CD4-positive, alpha-beta T cell (primary cell): ENCODE data around the gene SPNS3. TPM values are rescaled to one million over a fixed set of nuclear protein-coding genes. Genes with fewer than 3 reads are reported as not detected.

Experiments
- ATAC-seq: fragments of 200-7000 bp; cut with Tn5 transposase; one replicate; pipeline ENCODE4 v1.10.0; 2022; ENCODE audit warnings: mild to moderate bottlenecking; ENCODE audit not compliant: poor library complexity
- CTCF ChIA-PET: fragments of 350-600 bp; sonication (Branson Sonifier 250); formaldehyde crosslinking; loops from one replicate; lab custom pipeline; 2021; ENCODE audit warnings: antibody characterized with exemption, inconsistent platforms; lab: Charles Lee
- POLR2A ChIA-PET: fragments of 350-600 bp; sonication (Branson Sonifier 250); formaldehyde crosslinking; loops from one replicate; lab custom pipeline; 2021; ENCODE audit warnings: antibody characterized with exemption, inconsistent platforms; lab: Charles Lee
- DNase-seq, 14 experiments: peaks; one replicate each; pipeline ENCODE4 v3.0.0-alpha.2; 2013 to 2020; ENCODE audit warnings: mixed read lengths in 2 of 14
- H3K27ac ChIP-seq, 2 donors: one replicate each; pipeline versions ENCODE4 v1.5.1 to v1.7.0; 2013; ENCODE audit warnings: low read length in 2 of 2, low read depth in 1 of 2, mild to moderate bottlenecking in 1 of 2
- H3K27me3 ChIP-seq, 2 experiments: 1 replicate in 1 of 2; 2 replicates in 1 of 2; pipeline versions ENCODE4 v1.6.1 to v1.7.0; 2013; ENCODE audit warnings: low read length in 2 of 2, control low read depth in 1 of 2, mild to moderate bottlenecking in 1 of 2, moderate library complexity in 1 of 2; ENCODE audit not compliant: insufficient read depth in 2 of 2, control insufficient read depth in 1 of 2
- H3K36me3 ChIP-seq: one replicate; pipeline ENCODE4 v1.6.1; 2013; ENCODE audit warnings: low read length, control low read depth; ENCODE audit not compliant: insufficient read depth
- H3K4me1 ChIP-seq: one replicate; pipeline ENCODE4 v1.6.1; 2013; ENCODE audit warnings: low read length, control low read depth; ENCODE audit not compliant: insufficient read depth
- H3K4me3 ChIP-seq: one replicate; pipeline ENCODE4 v1.5.1; 2013; ENCODE audit warnings: mild to moderate bottlenecking, low read length, moderate library complexity
- H3K9me3 ChIP-seq, 2 experiments: 1 replicate in 1 of 2; 2 replicates in 1 of 2; pipeline versions ENCODE4 v1.6.1 to v1.7.0; 2013; ENCODE audit warnings: low read length in 2 of 2, mild to moderate bottlenecking in 2 of 2, control low read depth in 1 of 2, moderate library complexity in 1 of 2; ENCODE audit not compliant: control insufficient read depth in 1 of 2, insufficient read depth in 1 of 2
- H3K27ac Mint-ChIP-seq: one replicate; pipeline ENCODE4 v1.8.0; 2020; ENCODE audit warnings: mixed read lengths
- H3K27me3 Mint-ChIP-seq: one replicate; pipeline ENCODE4 v1.8.0; 2021; ENCODE audit warnings: mixed read lengths
- H3K36me3 Mint-ChIP-seq: one replicate; pipeline ENCODE4 v1.8.0; 2021; ENCODE audit warnings: low read depth, mixed read lengths
- H3K4me1 Mint-ChIP-seq: one replicate; pipeline ENCODE4 v1.8.0; 2021; ENCODE audit warnings: low read depth, mixed read lengths
- H3K4me3 Mint-ChIP-seq: one replicate; pipeline ENCODE4 v1.8.0; 2020; ENCODE audit warnings: mild to moderate bottlenecking, mixed read lengths
- H3K9me3 Mint-ChIP-seq: one replicate; pipeline ENCODE4 v1.8.0; 2020; ENCODE audit warnings: mixed read lengths
- intact Hi-C, 2 experiments: fragments of 100-400 bp; cut with DNase I in 1 of 2; cut with micrococcal nuclease in 1 of 2; formaldehyde crosslinking; loops; one replicate each; pipeline versions ENCODE4 v1.15.1 to v1.9.0; 2023 to 2025; cut with DNase I, micrococcal nuclease
- total RNA-seq, 174 experiments: library from RNA in 2 of 174; stranded (reverse) in 2 of 174; gene quantifications; one replicate each; pipeline ENCODE4 v1.2.3 and lab custom pipeline; 2021 to 2026
- TF ChIP-seq, protein P1 (sequence below): fragments of 200-600 bp; IDR thresholded peaks from one replicate; pipeline ENCODE4 v1.8.0; 2022; ENCODE audit warnings: antibody characterized with exemption, mild to moderate bottlenecking

The SPNS3 gene
- total RNA-seq, 2 experiments from 2014 or later, result 2.3 to 2.5 TPM

GRCh38 chr17:4511199-4511932 is 77.6 kb downstream of the SPNS3 start:
- Mint-ChIP-seq H3K27ac (no peak overlapping the region), H3K27me3 (no peaks in the 10 kb centered on the region), H3K4me1 (peaks cover 18% of the 10 kb centered on the region), H3K9me3 (no peaks in the 10 kb centered on the region), H3K36me3 (no peaks in the 10 kb centered on the region), H3K4me3 (no peak overlapping the region)
- intact Hi-C loops, result no loop called here
- Histone ChIP-seq H3K27ac (no peak overlapping the region), H3K4me3 (no peak overlapping the region), H3K4me1 (peaks cover 17% of the 10 kb centered on the region), H3K9me3 (no peaks in the 10 kb centered on the region), H3K27me3 (no peaks in the 10 kb centered on the region), H3K36me3 (no peaks in the 10 kb centered on the region)
- CTCF ChIA-PET, result no interaction called here
- ATAC-seq (no peak), DNase-seq (no peak)
- TF ChIP-seq, protein P1, sequence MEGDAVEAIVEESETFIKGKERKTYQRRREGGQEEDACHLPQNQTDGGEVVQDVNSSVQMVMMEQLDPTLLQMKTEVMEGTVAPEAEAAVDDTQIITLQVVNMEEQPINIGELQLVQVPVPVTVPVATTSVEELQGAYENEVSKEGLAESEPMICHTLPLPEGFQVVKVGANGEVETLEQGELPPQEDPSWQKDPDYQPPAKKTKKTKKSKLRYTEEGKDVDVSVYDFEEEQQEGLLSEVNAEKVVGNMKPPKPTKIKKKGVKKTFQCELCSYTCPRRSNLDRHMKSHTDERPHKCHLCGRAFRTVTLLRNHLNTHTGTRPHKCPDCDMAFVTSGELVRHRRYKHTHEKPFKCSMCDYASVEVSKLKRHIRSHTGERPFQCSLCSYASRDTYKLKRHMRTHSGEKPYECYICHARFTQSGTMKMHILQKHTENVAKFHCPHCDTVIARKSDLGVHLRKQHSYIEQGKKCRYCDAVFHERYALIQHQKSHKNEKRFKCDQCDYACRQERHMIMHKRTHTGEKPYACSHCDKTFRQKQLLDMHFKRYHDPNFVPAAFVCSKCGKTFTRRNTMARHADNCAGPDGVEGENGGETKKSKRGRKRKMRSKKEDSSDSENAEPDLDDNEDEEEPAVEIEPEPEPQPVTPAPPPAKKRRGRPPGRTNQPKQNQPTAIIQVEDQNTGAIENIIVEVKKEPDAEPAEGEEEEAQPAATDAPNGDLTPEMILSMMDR, result no peak
- POLR2A ChIA-PET, result interaction anchor here (0.7 kb wide), 1 partner anchor 31 kb away, joined by 3 read pairs; no protein-coding TSS in a partner anchor

DNA sequence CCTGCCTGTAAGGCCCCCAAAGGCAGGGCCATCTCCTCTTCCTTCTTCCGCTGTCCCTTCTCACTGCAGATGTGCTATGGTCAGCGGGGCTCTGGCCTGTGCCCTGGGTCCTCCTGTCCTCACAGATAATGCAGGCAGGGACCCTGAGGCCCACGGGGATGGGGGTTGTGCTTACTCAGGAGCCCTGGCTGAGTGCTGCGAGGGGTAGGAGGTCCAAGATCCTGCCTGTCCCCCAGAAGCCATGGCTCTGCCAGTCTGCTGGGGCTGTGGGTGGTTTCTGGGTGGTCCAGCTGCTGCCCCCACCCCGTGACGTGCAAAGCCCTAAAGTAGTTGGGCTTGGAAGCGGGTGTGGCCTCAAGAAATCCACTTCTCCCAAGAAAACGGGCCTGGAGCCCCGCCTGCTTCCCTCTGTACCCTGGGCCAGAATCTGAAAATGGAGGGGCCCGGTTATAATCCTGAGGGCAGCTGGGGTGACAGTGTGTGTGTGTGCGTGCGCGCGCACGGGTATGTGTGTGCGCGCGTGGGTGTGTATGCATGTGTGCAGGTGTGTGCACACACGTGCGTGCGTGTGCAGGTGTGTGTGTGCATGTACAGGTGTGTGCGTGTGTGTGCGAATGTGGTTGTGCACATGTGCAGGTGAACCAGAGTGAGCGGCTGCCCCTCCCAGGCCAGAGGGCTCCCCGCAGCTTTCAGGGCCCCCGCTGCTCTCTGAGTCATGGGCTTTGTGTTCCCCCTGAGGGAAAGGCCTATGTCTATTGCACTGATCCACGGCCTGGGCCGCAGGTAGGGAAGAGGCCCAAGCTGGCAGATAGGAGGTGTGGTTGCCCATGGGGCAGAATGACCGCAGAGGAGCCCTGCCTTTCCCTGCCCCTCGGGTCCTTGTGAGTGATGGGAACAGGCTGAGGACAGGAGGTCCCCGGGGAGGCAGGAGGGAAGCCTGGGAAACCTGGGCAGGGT is 78.7 kb downstream of the SPNS3 start:
- CTCF ChIA-PET, result no interaction called here
- TF ChIP-seq, protein P1, result no peak
- no peak overlapping the region for H3K27ac ChIP-seq
- Mint-ChIP-seq H3K27me3 (no peaks in the 10 kb centered on the region), H3K27ac (no peak overlapping the region), H3K36me3 (no peaks in the 10 kb centered on the region), H3K4me3 (no peak overlapping the region), H3K4me1 (peaks cover 16% of the 10 kb centered on the region), H3K9me3 (no peaks in the 10 kb centered on the region)
- no peak for ATAC-seq
- POLR2A ChIA-PET, result no interaction called here
- H3K36me3 ChIP-seq, result no peaks in the 10 kb centered on the region
- intact Hi-C loops, result no loop called here
- H3K4me1 ChIP-seq, result peaks cover 17% of the 10 kb centered on the region
- no peak overlapping the region for H3K4me3 ChIP-seq
- no peaks in the 10 kb centered on the region for H3K27me3 ChIP-seq
- no peak for DNase-seq
- H3K9me3 ChIP-seq, result no peaks in the 10 kb centered on the region

DNA sequence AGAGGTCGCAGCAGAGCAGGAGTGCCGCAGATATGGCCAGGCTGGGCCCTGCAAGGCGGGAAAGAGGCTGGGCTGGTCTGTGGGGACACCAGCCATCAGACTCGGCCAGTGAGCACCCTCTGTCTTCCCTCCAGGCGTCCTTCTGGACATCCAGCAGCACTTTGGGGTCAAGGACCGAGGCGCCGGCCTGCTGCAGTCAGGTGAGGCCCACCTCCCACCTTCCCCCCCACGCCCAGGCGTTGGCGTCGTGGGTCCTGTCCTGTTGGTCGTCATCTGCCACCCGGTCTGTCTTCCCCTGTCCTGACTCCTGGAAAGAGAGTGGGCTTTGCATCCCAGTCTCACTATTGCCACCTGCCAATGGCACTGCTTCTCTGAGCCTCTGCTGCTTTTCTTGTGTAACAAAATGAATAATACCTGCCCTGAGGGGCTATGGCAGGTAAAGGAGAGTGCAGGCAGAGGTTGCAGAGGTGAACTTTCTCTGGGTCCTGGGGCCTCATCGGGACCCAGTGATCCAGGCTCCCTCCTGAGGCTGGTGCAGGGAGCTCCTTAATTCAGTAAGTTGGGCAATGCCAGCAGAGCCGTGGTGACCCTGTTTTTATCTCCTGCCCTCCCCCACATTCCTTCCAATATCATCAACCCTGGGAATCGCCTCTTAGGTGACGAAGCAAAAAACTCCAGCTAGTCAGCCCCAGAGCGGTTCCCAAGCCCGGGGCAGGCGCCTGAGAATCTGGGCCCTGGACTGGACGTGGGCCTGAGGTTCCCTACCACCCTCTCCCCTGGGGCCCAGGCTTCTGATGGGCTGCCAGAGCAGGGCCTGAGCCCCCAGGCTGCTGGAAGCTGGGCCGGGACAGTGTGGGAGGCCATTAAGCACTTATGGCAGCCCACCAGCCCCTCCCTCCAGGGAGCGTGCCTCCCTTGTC is 79.6 kb downstream of the SPNS3 start:
- CTCF ChIA-PET, result no interaction called here
- DNase-seq (no peak), ATAC-seq (no peak)
- H3K27ac Mint-ChIP-seq, result no peak overlapping the region
- no peaks in the 10 kb centered on the region for H3K36me3 Mint-ChIP-seq
- no peaks in the 10 kb centered on the region for H3K36me3 ChIP-seq
- no peak overlapping the region for H3K4me3 Mint-ChIP-seq
- H3K27ac ChIP-seq, result no peak overlapping the region
- no peaks in the 10 kb centered on the region for H3K9me3 Mint-ChIP-seq
- POLR2A ChIA-PET, result no interaction called here
- H3K9me3 ChIP-seq, result no peaks in the 10 kb centered on the region
- peaks cover 17% of the 10 kb centered on the region for H3K4me1 ChIP-seq
- H3K27me3 Mint-ChIP-seq, result no peaks in the 10 kb centered on the region
- no peak overlapping the region for H3K4me3 ChIP-seq
- H3K27me3 ChIP-seq, result no peaks in the 10 kb centered on the region
- peaks cover 14% of the 10 kb centered on the region for H3K4me1 Mint-ChIP-seq
- TF ChIP-seq, protein P1, result no peak
- intact Hi-C loops, result no loop called here
